Nephron (organoid): Measurements from ENCODE around the gene EFEMP2.

Experiments used
- H3K27ac Mint-ChIP-seq, 3 experiments: 2 replicates each; pipeline ENCODE4 v1.8.0; 2020; ENCODE audit warnings: mixed read lengths in 3 of 3, mild to moderate bottlenecking in 2 of 3, moderate library complexity in 1 of 3
- H3K27me3 Mint-ChIP-seq: 2 replicates; pipeline ENCODE4 v1.8.0; 2021; ENCODE audit warnings: low read depth, mild to moderate bottlenecking, moderate library complexity, mixed read lengths
- H3K36me3 Mint-ChIP-seq: 2 replicates; pipeline ENCODE4 v1.8.0; 2020; ENCODE audit warnings: low read depth, mixed read lengths
- H3K4me1 Mint-ChIP-seq: 2 replicates; pipeline ENCODE4 v1.8.0; 2020; ENCODE audit warnings: mixed read lengths
- H3K4me3 Mint-ChIP-seq, 3 experiments: 2 replicates each; pipeline ENCODE4 v1.8.0; 2020; ENCODE audit warnings: mild to moderate bottlenecking in 3 of 3, mixed read lengths in 3 of 3, moderate library complexity in 2 of 3
- H3K9me3 Mint-ChIP-seq: 2 replicates; pipeline ENCODE4 v1.8.0; 2020; ENCODE audit warnings: mixed read lengths
- TF ChIP-seq, protein P1 (sequence below), 3 experiments: fragments of 200-600 bp; sonication (generic); IDR thresholded peaks; one replicate each; pipeline ENCODE4 v1.5.0; 2021; ENCODE audit warnings: antibody characterized with exemption in 3 of 3; ENCODE audit not compliant: unreplicated experiment in 3 of 3

EFEMP2 gene

GRCh38 chr11:65847746-65848145, 24.9 kb downstream of the EFEMP2 start:
- Mint-ChIP-seq H3K9me3 (no peaks in the 10 kb centered on the region), H3K27ac (no peak overlapping the region), H3K27me3 (no peaks in the 10 kb centered on the region), H3K4me3 (no peak overlapping the region), H3K36me3 (peaks cover 10% of the 10 kb centered on the region), H3K4me1 (no peaks in the 10 kb centered on the region)
- TF ChIP-seq, protein P1, sequence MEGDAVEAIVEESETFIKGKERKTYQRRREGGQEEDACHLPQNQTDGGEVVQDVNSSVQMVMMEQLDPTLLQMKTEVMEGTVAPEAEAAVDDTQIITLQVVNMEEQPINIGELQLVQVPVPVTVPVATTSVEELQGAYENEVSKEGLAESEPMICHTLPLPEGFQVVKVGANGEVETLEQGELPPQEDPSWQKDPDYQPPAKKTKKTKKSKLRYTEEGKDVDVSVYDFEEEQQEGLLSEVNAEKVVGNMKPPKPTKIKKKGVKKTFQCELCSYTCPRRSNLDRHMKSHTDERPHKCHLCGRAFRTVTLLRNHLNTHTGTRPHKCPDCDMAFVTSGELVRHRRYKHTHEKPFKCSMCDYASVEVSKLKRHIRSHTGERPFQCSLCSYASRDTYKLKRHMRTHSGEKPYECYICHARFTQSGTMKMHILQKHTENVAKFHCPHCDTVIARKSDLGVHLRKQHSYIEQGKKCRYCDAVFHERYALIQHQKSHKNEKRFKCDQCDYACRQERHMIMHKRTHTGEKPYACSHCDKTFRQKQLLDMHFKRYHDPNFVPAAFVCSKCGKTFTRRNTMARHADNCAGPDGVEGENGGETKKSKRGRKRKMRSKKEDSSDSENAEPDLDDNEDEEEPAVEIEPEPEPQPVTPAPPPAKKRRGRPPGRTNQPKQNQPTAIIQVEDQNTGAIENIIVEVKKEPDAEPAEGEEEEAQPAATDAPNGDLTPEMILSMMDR (IDR thresholded peaks at IDR 0.05; ENCODE audit: unreplicated experiment in 3 of 3), result no peak

GRCh38 chr11:65844231-65844872, 28.2 kb downstream of the EFEMP2 start:
- H3K4me3 Mint-ChIP-seq, result no peak overlapping the region
- H3K36me3 Mint-ChIP-seq, result no peaks in the 10 kb centered on the region
- no peaks in the 10 kb centered on the region for H3K27me3 Mint-ChIP-seq
- TF ChIP-seq, protein P1 (IDR thresholded peaks at IDR 0.05; ENCODE audit: unreplicated experiment in 3 of 3), result no peak
- H3K27ac Mint-ChIP-seq, result no peak overlapping the region
- no peaks in the 10 kb centered on the region for H3K4me1 Mint-ChIP-seq
- no peaks in the 10 kb centered on the region for H3K9me3 Mint-ChIP-seq

GRCh38 chr11:65843811-65844210, 28.8 kb downstream of the EFEMP2 start:
- H3K4me3 Mint-ChIP-seq, result no peak overlapping the region
- no peaks in the 10 kb centered on the region for H3K9me3 Mint-ChIP-seq
- TF ChIP-seq, protein P1 (IDR thresholded peaks at IDR 0.05; ENCODE audit: unreplicated experiment in 3 of 3), result no peak
- H3K27ac Mint-ChIP-seq, result no peak overlapping the region
- no peaks in the 10 kb centered on the region for H3K4me1 Mint-ChIP-seq
- no peaks in the 10 kb centered on the region for H3K36me3 Mint-ChIP-seq
- no peaks in the 10 kb centered on the region for H3K27me3 Mint-ChIP-seq

DNA sequence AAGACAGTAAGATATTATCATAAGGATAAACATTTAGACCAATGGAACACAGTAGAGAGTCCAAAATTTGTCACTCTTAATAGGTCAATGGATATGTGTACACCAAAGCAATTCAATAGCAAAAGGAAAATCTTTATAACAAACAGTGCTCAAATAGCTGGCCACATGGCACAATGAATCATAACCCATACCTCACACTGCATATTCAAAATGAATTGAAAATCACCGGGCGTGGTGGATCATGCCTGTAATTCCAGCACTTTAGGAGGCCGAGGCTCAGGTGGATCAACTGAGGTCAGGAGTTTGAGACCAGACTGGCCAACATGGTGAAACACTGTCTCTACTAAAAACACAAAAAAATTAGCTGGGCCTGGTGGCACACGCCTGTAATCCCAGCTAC, 30.5 kb downstream of the EFEMP2 start:
- Mint-ChIP-seq H3K27me3 (no peaks in the 10 kb centered on the region), H3K36me3 (no peaks in the 10 kb centered on the region)

GRCh38 chr11:65834202-65834601, 38.4 kb downstream of the EFEMP2 start:
- H3K9me3 Mint-ChIP-seq, result no peaks in the 10 kb centered on the region
- H3K4me3 Mint-ChIP-seq, result no peak overlapping the region
- TF ChIP-seq, protein P1 (IDR thresholded peaks at IDR 0.05; ENCODE audit: unreplicated experiment in 3 of 3), result no peak
- H3K36me3 Mint-ChIP-seq, result no peaks in the 10 kb centered on the region
- peaks cover 7% of the 10 kb centered on the region for H3K27me3 Mint-ChIP-seq
- H3K27ac Mint-ChIP-seq, result no peak overlapping the region
- H3K4me1 Mint-ChIP-seq, result peaks cover 15% of the 10 kb centered on the region

More for the DNA sequence above, 30.5 kb downstream of the EFEMP2 start:
- Mint-ChIP-seq H3K4me3 (no peak overlapping the region), H3K9me3 (no peaks in the 10 kb centered on the region), H3K4me1 (no peaks in the 10 kb centered on the region), H3K27ac (no peak overlapping the region)
- TF ChIP-seq, protein P1 (IDR thresholded peaks at IDR 0.05; ENCODE audit: unreplicated experiment in 3 of 3), result no peak
